Mesothelial cell of epicardium (in vitro differentiated cells): ENCODE measurements around the gene SLC12A7. TPM values are rescaled to one million over a fixed set of nuclear protein-coding genes. Genes with fewer than 3 reads are reported as not detected.
A peak's percentile ranks its signal among the peaks of the same experiment; 100 is the strongest.

ENCODE experiments used
- DNase-seq, 2 experiments: peaks; one replicate each; pipeline ENCODE4 v3.0.0; 2021; ENCODE audit warnings: low spot score in 2 of 2; ENCODE audit not compliant: unreplicated experiment in 2 of 2
- H3K27ac Mint-ChIP-seq: 2 replicates; pipeline ENCODE4 v1.8.0; 2021; ENCODE audit warnings: mixed read lengths
- H3K27me3 Mint-ChIP-seq: 2 replicates; pipeline ENCODE4 v1.8.0; 2021; ENCODE audit warnings: low read depth, mixed read lengths
- H3K36me3 Mint-ChIP-seq: 2 replicates; pipeline ENCODE4 v1.8.0; 2021; ENCODE audit warnings: mixed read lengths
- H3K4me1 Mint-ChIP-seq: 2 replicates; pipeline ENCODE4 v1.8.0; 2021; ENCODE audit warnings: mixed read lengths
- H3K4me3 Mint-ChIP-seq: 2 replicates; pipeline ENCODE4 v1.8.0; 2021; ENCODE audit warnings: mild to moderate bottlenecking, moderate library complexity, mixed read lengths
- H3K9me3 Mint-ChIP-seq: 2 replicates; pipeline ENCODE4 v1.8.0; 2021; ENCODE audit warnings: mixed read lengths
- total RNA-seq: library from RNA; stranded (reverse); gene quantifications from 3 replicates; pipeline ENCODE4 v1.2.1, GENCODE V29; 2021
- TF ChIP-seq, protein P1 (sequence below): fragments of 200-600 bp; sonication (generic); IDR thresholded peaks from one replicate; pipeline ENCODE4 v1.5.0; 2021; ENCODE audit warnings: antibody characterized with exemption; ENCODE audit not compliant: unreplicated experiment

SLC12A7 gene
- total RNA-seq, 1 donor from 2014 or later = 34.9 TPM

DNA sequence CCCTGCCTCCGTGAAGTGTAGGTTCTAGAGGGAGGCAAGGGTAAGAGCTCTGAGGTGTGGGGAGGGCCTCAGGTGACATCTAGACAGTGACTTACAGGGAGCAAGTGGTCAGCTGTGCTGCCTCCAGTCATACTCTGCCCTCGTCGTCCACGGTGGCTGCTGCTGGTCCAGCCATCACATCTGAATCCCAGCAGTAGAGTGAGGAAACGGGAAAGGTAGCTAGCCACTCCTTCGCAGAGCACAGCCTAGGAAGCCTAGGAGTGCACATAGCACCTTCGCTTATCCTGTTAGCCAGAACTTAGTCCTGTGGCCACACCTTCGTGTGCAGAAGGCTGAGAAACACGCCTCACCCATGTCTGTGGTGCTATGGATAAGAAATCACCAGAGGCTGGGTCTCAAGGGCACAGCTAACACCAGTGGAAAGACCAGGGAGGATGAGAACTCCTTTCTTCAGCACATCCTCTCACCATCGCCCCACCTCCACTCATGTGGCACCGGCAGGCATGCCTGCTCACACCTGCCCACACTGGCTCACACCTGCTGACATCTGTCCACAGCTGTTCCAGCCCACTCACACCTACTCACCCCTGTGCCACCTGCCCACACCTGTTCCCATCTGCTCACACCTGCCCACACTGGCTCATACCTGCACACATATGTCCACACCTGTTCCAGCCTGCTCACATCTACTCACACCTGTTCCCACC, 45.0 kb upstream of the SLC12A7 start:
- H3K9me3 Mint-ChIP-seq = peaks cover 5% of the 10 kb centered on the region
- H3K36me3 Mint-ChIP-seq = no peaks in the 10 kb centered on the region
- peaks cover 83% of the 10 kb centered on the region for H3K27me3 Mint-ChIP-seq
- H3K27ac Mint-ChIP-seq = no peak overlapping the region
- no peak for DNase-seq
- no peaks in the 10 kb centered on the region for H3K4me1 Mint-ChIP-seq
- no peak overlapping the region for H3K4me3 Mint-ChIP-seq
- TF ChIP-seq, protein P1, sequence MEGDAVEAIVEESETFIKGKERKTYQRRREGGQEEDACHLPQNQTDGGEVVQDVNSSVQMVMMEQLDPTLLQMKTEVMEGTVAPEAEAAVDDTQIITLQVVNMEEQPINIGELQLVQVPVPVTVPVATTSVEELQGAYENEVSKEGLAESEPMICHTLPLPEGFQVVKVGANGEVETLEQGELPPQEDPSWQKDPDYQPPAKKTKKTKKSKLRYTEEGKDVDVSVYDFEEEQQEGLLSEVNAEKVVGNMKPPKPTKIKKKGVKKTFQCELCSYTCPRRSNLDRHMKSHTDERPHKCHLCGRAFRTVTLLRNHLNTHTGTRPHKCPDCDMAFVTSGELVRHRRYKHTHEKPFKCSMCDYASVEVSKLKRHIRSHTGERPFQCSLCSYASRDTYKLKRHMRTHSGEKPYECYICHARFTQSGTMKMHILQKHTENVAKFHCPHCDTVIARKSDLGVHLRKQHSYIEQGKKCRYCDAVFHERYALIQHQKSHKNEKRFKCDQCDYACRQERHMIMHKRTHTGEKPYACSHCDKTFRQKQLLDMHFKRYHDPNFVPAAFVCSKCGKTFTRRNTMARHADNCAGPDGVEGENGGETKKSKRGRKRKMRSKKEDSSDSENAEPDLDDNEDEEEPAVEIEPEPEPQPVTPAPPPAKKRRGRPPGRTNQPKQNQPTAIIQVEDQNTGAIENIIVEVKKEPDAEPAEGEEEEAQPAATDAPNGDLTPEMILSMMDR = no peak

DNA sequence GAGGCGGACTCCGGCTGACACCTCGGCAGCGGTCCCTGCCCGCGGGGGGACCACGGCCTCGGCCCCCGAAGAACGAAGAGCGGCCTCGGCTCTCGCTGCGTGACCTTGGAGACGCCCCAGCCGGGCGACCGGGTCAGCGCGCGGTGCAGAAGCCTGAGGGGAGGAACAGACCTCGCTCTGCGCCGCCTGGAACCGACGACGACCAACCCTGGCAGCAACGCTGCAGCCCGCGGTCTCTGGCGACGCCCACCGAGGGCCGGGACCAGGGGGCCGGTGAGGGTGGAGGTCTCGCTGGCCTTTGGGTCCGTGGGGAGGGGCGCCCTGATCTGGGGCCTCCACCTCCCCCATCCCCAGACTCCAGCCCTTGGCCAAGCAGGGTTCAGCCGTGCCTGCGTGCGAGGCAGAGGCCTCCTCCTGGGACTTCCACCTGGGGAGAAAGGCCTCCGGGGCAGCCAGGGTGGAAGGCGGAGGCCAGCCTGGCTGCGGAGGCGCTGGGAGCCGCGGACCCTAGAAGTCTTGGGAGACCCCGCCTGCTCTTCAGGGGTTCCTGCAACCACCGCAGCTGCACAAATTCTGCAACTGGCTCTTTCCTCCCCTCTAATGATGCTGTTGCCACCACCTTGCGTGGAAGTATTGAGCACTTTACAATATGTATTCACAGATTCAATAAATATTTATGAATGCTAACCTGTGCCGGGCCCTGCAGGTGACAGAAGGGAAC, 44.3 kb upstream of the SLC12A7 start:
- no peak overlapping the region for H3K27ac Mint-ChIP-seq
- TF ChIP-seq, protein P1 = no peak
- H3K9me3 Mint-ChIP-seq = peaks cover 5% of the 10 kb centered on the region
- DNase-seq = no peak
- H3K4me1 Mint-ChIP-seq = no peaks in the 10 kb centered on the region
- no peaks in the 10 kb centered on the region for H3K36me3 Mint-ChIP-seq
- H3K27me3 Mint-ChIP-seq = peaks cover 81% of the 10 kb centered on the region
- no peak overlapping the region for H3K4me3 Mint-ChIP-seq

DNA sequence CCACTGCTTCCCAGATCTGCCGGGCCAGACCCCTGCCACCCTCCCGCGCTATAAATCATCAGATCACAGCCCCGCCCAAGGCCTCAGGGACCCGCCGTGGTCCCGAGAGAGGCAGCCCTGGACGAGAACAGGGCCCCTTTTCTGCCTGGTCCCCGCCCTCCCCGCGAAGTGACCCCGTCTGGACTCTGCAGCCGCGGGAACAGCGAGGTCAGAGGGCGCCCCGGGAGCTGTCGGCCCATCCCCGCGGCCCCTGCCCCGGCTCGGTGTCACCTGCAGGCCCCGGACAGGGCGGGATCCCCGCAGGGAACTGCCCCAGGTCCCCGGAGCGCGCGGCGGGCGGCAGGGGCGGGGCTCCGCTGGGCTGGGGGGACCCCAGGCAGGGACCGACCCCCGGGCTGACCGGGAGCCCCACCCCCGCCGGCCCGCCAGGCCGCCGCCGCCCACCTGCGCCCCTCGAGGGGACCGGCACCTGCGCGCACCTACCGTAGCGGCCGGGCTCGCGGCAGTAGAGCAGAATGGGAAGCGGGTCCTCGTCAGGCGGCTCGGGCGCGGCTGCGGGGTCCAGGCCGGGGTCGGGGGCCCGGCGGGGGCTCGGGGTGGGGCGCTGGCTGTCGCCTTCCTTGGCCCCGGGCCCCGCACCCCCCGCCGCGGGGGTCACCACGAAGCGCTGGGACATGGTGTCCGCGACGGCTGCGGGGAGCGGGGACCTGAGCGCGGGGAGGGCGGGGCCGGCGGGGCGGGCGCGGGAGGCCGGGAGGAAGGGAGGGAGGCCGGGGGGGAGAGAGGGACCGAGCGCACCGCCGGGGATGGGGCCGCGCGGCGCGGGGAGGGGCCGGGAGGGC, 43.5 kb upstream of the SLC12A7 start:
- Mint-ChIP-seq H3K36me3 (no peaks in the 10 kb centered on the region), H3K9me3 (peaks cover 5% of the 10 kb centered on the region), H3K4me3 (peak overlapping the region; percentile 24), H3K27ac (no peak overlapping the region), H3K4me1 (no peaks in the 10 kb centered on the region), H3K27me3 (peaks cover 85% of the 10 kb centered on the region)
- TF ChIP-seq, protein P1 = no peak
- no peak for DNase-seq

DNA sequence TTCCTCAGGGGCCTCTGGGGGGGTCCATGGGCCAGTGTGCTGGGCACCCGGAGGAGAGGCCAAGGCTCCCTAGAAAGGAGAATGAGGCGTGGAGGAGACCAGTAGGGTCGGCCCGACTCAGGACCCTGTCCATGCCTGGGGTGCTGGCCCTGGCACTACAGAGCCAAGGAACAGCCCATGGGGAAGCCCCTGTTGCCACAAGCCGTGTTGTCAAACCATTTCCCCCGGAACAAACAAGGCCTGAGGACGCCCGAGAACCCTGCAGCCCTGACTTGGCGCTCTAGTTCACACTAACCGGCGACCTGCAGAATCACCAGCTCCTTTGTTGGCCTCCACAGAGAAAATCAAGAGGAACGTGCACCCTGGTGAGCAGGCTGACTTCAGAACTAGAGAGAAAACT, 41.6 kb upstream of the SLC12A7 start:
- Mint-ChIP-seq H3K9me3 (peaks cover 5% of the 10 kb centered on the region), H3K27ac (no peak overlapping the region), H3K4me1 (no peaks in the 10 kb centered on the region), H3K27me3 (peaks cover 75% of the 10 kb centered on the region), H3K36me3 (no peaks in the 10 kb centered on the region), H3K4me3 (no peak overlapping the region)
- DNase-seq = no peak
- TF ChIP-seq, protein P1 = no peak

DNA sequence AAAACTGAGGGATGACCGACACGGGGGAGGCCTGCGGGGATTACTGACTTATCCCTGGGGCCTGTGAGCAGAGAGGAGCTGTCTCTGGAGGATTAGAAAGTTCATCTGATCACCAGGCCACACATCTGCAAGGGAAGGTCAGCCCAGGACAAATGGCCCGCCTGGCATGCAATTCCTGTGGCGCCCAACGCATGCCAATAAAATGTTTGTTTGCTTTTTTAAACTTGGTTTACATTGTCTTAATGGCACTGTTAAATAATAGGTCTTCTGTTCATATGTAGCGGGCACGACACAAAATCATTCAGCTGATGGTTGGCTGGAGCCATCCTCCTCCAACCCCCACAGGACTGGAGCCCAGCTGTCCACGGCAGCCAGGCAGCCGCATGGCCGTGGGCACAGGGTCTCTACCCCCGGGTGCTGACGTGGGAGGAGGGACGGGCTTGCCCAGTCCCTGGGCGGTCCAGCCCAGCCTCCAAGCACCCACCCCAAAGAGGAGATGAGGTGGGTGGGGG, 41.0 kb upstream of the SLC12A7 start:
- H3K27me3 Mint-ChIP-seq = peaks cover 69% of the 10 kb centered on the region
- TF ChIP-seq, protein P1 = no peak
- no peaks in the 10 kb centered on the region for H3K36me3 Mint-ChIP-seq
- no peak overlapping the region for H3K4me3 Mint-ChIP-seq
- H3K27ac Mint-ChIP-seq = no peak overlapping the region
- no peaks in the 10 kb centered on the region for H3K4me1 Mint-ChIP-seq
- no peak for DNase-seq
- H3K9me3 Mint-ChIP-seq = peaks cover 3% of the 10 kb centered on the region
